A549 (cell line): ENCODE results near the gene CIT.

Source experiments
- CBX8 ChIP-seq: fragments of 200-600 bp; sonication (generic); IDR thresholded peaks from 2 replicates; pipeline ENCODE4 v1.6.1; 2016
- JUNB ChIP-seq: fragments of >200 bp; sonication (Bioruptor Twin); formaldehyde crosslinking; IDR thresholded peaks from 2 replicates; pipeline ENCODE4 v1.6.1; 2016
- NFE2L2 ChIP-seq: fragments of 150-350 bp; conservative IDR thresholded peaks from 2 replicates; pipeline ENCODE4 v1.6.1; 2014; ENCODE audit warnings: low read length
- POLR2A ChIP-seq: IDR thresholded peaks from 2 replicates; pipeline ENCODE4 v1.6.1; 2012; ENCODE audit warnings: mild to moderate bottlenecking, low read length
- POLR2AphosphoS2 ChIP-seq: conservative IDR thresholded peaks from 2 replicates; pipeline ENCODE4 v1.6.1; 2012; ENCODE audit warnings: low read length, improper control_type of control experiment, inconsistent platforms
- RARB ChIP-seq: fragments of 250-450 bp; sonication (Bioruptor Pico); IDR thresholded peaks from 2 replicates; pipeline ENCODE4 v1.8.0; 2021; ENCODE audit warnings: mild to moderate bottlenecking, moderate library complexity
- TP53 ChIP-seq: fragments of 250-450 bp; sonication (Bioruptor Pico); IDR thresholded peaks from 2 replicates; pipeline ENCODE4 v1.5.0; 2021; ENCODE audit warnings: mild to moderate bottlenecking, moderate library complexity
- TF ChIP-seq, protein P1 (sequence below): fragments of >200 bp; sonication (Bioruptor Twin); formaldehyde crosslinking; IDR thresholded peaks from 3 replicates; pipeline ENCODE4 v1.5.1; 2016

GRCh38 chr12:119666900-119667576 lies 210.1 kb downstream of the CIT start:
- TF ChIP-seq POLR2AphosphoS2 = no peak
- TF ChIP-seq, protein P1, sequence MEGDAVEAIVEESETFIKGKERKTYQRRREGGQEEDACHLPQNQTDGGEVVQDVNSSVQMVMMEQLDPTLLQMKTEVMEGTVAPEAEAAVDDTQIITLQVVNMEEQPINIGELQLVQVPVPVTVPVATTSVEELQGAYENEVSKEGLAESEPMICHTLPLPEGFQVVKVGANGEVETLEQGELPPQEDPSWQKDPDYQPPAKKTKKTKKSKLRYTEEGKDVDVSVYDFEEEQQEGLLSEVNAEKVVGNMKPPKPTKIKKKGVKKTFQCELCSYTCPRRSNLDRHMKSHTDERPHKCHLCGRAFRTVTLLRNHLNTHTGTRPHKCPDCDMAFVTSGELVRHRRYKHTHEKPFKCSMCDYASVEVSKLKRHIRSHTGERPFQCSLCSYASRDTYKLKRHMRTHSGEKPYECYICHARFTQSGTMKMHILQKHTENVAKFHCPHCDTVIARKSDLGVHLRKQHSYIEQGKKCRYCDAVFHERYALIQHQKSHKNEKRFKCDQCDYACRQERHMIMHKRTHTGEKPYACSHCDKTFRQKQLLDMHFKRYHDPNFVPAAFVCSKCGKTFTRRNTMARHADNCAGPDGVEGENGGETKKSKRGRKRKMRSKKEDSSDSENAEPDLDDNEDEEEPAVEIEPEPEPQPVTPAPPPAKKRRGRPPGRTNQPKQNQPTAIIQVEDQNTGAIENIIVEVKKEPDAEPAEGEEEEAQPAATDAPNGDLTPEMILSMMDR = no peak
- TF ChIP-seq POLR2A = no peak
- no peak for TF ChIP-seq NFE2L2
- TF ChIP-seq CBX8 = no peak
- TF ChIP-seq JUNB = no peak
- TF ChIP-seq RARB (CRISPR knock-in tag) = no peak
- TF ChIP-seq TP53 (CRISPR knock-in tag) = no peak
